Prostate gland (tissue), 2 donors: ENCODE measurements around the gene MCAM.

Experiments
- POLR2A ChIP-seq: fragments of 450-650 bp; IDR thresholded peaks from one replicate; pipeline ENCODE4 v1.6.1; 2016; ENCODE audit warnings: antibody characterized with exemption, mild to moderate bottlenecking
- TF ChIP-seq, protein P1 (sequence below), 4 experiments: fragments of 200-600 bp in 2 of 4; fragments of 450-650 bp in 2 of 4; sonication (generic) in 2 of 4; IDR thresholded peaks; 1 replicate in 3 of 4; 2 replicates in 1 of 4; pipeline ENCODE4 v1.5.1; 2016 to 2019; ENCODE audit warnings: antibody characterized with exemption in 4 of 4, mild to moderate bottlenecking in 2 of 4, moderate library complexity in 2 of 4

- TF ChIP-seq, protein P1, sequence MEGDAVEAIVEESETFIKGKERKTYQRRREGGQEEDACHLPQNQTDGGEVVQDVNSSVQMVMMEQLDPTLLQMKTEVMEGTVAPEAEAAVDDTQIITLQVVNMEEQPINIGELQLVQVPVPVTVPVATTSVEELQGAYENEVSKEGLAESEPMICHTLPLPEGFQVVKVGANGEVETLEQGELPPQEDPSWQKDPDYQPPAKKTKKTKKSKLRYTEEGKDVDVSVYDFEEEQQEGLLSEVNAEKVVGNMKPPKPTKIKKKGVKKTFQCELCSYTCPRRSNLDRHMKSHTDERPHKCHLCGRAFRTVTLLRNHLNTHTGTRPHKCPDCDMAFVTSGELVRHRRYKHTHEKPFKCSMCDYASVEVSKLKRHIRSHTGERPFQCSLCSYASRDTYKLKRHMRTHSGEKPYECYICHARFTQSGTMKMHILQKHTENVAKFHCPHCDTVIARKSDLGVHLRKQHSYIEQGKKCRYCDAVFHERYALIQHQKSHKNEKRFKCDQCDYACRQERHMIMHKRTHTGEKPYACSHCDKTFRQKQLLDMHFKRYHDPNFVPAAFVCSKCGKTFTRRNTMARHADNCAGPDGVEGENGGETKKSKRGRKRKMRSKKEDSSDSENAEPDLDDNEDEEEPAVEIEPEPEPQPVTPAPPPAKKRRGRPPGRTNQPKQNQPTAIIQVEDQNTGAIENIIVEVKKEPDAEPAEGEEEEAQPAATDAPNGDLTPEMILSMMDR (IDR thresholded peaks at IDR 0.05) = no peak
- no peak for TF ChIP-seq POLR2A
Observed at GRCh38 chr11:119303227-119303718, 13.7 kb downstream of the MCAM start.
